Measurements from ENCODE around the gene RNF111.
A peak's percentile ranks its signal among the peaks of the same experiment; 100 is the strongest.
"Not testable (repeated sequence)": the region's sequence is repeated elsewhere in the genome, so short reads cannot be mapped to it uniquely, and the experiment has no call there.

RNF111 gene

GRCh38 chr15:59052915-59053407, 65.5 kb downstream of the RNF111 start:
- no peak for DNase-seq

- no peak for DNase-seq
These were observed 66.0 kb downstream of the RNF111 start for GRCh38 chr15:59053482-59053881.

GRCh38 chr15:59059076-59059597, 71.7 kb downstream of the RNF111 start:
- DNase-seq = no peak

DNA sequence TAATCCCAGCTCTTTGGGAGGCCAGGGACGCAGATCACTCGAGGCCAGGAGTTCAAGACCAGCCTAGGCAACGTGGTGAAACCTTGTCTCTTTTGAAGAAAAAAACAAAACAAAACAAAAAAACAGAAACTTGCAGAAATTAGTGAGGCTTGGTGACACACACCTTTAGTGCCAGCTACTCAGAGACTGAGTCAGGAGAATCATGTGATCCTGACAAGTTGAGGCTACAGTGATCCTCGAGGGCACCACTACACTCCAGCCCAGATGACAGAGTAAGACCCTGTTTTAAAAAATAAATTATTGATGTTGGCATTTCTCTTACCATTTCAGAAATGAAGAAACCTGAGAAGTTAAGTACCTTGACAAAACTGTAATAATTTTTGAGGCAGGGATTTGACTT, 72.9 kb downstream of the RNF111 start:
- no peak for DNase-seq

DNA sequence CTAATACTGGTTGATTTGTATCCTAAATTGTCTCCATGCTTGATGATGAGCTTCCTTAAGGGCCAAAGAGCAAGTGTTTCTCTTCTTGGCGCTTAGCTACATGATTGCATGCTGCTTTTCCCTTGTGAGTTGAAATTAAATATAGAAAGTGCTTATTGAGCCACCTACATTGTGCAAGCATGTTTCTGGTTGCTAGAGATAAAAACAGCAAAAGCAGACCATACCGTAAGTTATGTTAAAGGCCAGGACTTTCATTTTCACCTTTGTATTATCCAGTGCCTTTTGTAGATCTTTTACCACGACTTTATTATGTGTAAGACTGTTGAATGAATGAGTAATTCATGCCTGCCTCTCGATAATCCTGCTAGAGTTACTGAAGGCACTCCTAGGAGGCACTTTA, 75.6 kb downstream of the RNF111 start:
- DNase-seq = no peak

- DNase-seq = no peak
These were observed 82.0 kb downstream of the RNF111 start for GRCh38 chr15:59069430-59069829.

GRCh38 chr15:59074607-59075006, 87.1 kb downstream of the RNF111 start:
- no peak for DNase-seq

DNA sequence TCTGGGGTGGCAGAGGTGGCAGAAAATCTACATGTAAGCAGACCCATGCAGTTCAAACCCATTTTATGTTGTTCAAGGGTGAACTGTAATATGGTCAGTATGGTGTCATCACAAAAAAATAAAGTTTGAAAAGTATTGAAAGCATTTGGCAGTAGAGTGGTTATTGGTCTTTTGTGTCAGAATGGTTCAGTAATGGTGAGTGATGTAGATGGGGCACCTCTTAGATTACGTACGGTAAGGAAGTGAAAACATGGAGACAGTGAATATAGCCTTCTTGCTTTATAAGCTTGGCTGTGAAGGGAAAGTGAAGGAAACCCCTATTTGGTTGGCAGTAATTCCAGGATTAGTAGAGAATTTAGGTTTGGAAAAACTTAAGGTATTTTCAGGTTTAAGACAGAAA, 100.3 kb downstream of the RNF111 start:
- DNase-seq = no peak

- DNase-seq = no peak
These were observed 106.6 kb downstream of the RNF111 start for GRCh38 chr15:59094077-59094476.

GRCh38 chr15:59096429-59096828, 109.0 kb downstream of the RNF111 start:
- no peak for DNase-seq

GRCh38 chr15:59099162-59099685, 111.8 kb downstream of the RNF111 start:
- DNase-seq = no peak

DNA sequence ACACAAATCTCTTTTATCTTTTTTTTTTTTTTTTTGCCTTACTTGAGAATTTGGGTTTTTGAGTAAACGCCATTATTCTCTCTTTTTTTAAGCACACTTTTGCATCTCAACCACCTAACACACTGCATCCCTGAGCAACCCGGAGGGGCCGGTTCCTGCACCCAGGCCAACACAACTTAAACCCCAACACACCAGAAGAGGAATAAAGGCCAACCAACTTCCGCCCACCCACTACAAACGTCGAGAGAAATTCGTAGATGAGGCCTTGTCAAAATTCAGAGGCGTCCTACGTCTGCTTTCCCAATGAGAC, 117.1 kb downstream of the RNF111 start:
- peak in 4 of 58 donors; percentile 14 to 41 (median 34) for DNase-seq

DNA sequence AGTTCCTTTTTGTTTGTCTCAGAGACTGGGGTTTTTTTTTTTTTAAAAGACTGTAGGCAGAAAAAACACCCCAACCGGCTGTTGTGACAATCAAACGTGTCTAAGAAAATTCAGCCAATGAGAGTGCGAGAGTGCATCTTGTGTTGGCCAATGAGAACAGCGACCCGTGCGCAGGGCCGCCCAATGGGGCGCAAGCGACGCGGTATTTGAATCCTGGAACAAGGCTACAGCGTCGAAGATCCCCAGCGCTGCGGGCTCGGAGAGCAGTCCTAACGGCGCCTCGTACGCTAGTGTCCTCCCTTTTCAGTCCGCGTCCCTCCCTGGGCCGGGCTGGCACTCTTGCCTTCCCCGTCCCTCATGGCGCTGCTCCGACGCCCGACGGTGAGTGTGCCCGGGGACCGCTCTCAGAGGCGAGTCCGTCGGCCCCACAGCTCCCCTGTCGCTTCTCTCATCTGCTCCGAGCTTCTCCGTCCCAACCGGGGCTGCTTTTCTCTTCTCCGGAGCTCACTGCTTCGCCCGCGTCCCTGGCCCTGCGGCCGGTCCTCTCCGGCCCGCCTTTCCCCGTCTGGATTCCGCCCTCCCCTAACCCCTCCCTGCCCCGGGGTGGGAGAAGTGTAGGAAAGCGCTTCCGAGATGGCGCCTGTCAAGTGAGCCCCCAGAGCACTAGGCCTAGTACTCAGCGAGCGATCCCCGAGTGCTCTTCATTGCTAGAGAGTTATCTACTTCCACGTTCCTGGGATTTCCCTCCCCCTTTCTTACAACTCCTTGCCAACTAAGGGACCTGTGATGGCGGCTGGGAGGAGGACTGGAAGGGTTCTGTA, 117.7 kb downstream of the RNF111 start, which contains the start of gene CCNB2:
Gene CCNB2, plus strand, starts transcription at position 235 of the 821 bp plus-strand sequence. Its CDS starts 123 bp downstream, at position 358.
- peak in 57 of 58 donors; percentile 33 to 91 (median 74) for DNase-seq

DNA sequence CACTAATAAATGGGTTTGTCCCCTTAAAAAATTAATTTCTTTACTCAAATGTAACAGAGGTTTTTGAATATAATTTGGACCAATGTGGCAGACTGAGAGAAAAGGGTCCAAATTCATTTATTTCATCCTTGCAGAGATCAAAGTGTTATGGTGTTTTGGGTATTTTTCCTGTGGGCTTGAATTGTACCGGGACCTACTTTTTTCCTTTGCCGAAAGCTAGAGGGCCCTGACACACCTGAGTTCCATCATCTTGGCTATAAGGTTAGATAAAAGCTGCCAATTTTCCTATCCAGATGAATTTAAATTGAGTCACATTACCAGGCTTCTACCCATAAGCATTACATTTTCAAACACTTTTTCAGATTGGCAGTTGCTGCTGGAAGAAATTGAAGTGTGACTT, 118.4 kb downstream of the RNF111 start:
- DNase-seq = no peak

DNA sequence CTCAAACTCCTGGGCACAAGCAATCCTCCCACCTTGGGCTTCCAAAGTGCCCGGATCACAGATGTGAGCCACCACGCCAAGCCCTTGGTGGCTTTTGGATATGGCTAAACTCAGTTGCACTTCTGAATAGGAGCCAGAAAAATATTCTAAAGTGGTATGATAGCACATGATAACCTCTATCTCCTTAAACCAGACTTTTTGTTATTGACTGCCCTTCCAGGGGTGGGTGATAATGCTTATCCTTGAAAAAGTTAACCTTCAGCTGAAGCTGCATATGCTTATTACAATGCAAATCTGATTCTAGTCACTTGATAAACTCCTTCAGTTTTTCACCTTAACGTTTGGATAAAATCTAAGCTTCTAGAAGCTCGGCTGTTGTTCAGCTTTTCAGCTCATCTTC, 123.8 kb downstream of the RNF111 start:
- no peak for DNase-seq

- no peak for DNase-seq
These were observed 127.6 kb downstream of the RNF111 start for GRCh38 chr15:59115047-59115446.

DNA sequence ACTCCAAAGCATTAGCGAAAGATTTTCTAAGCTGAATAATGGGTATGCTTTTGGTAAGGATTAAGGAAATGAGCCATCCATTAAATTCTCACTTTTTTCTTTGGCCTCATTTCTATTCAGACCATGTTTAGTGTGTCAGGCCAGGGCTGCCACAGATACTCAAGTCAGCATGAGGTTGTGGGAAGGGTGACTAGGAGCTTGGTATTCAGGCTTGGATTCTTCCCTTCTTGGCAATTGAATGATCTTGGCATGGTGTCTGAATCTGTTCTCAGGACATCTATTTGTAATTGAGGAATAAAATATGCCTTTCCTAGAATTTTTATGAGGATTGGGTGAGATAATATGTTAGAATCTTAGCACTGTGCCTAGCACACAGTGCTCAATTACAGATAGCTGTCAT, 128.7 kb downstream of the RNF111 start:
- no peak for DNase-seq

GRCh38 chr15:59116771-59117170, 129.3 kb downstream of the RNF111 start:
- DNase-seq = no peak

DNA sequence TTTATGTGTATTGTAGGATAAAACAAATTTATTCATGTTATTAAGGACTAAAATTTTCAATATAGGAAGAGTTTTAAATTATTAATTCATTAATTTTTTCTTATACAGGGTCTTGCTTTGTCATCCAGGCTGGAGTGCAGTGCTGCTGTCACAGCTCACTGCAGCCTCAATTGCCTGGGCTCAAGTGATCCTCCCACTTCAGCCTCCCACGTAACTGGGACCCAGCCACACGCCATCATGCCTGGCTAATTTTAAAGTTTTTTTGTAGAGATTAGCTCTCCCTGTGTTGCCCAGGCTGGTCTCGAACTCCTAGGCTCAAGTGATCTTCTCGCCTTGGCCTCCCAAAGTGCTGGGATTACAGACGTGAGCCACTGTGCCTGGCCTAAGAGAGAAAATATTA, 132.2 kb downstream of the RNF111 start:
- no peak for DNase-seq

DNA sequence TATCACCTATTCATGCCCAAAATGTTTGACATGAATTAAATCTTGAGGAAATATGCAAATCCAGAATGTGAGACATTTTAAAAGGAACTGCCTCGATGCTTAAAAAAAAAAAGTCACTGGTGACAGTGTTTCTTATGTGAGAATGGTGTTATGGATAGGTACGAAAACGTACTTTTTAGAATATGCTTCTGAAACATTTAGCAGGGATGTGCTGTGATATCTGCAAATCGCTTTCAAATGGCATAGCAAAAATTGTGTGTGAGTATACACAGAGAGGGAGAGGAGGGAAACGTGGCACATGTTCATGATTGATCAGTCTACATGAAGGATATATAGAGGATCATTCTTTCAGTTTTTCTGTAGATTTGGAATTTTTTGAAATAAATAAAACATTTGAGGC, 133.5 kb downstream of the RNF111 start:
- no peak for DNase-seq

GRCh38 chr15:59124261-59124660, 136.8 kb downstream of the RNF111 start:
- no peak for DNase-seq

DNA sequence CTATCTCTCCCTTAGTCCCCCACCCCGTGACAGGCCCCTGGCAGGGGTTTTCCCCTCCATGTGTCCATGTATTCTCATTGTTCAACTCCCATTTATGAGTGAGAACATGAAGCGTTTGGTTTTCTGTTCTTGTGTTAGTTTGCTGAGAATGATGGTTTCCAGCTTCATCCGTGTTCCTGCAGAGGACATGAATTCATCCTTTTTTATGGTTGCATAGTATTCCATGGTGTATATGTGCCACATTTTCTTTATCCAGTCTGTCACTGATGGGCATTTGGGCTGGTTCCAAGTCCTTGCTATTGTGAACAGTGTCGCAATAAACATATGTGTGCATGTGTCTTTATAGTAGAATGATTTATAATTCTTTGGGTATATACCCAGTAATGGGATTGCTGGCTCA, 138.2 kb downstream of the RNF111 start:
- not testable (repeated sequence) for DNase-seq

- DNase-seq = not testable (repeated sequence)
These were observed 139.8 kb downstream of the RNF111 start for GRCh38 chr15:59127255-59127654.
